ENCODE data around the gene ASTL. TPM values are rescaled to one million over a fixed set of nuclear protein-coding genes. Genes with fewer than 3 reads are reported as not detected.

Gene ASTL
- total RNA-seq, 1 donor from 2014 or later = not detected

- no peak for TF ChIP-seq CTCF (IDR thresholded peaks at IDR 0.05; ENCODE audit: partially characterized antibody, unreplicated experiment)
- H3K4me3 Mint-ChIP-seq (ENCODE audit: unreplicated experiment) = peak overlapping the region; percentile 64
- no peaks in the 10 kb centered on the region for H3K36me3 Mint-ChIP-seq (ENCODE audit: unreplicated experiment)
- DNase-seq = no peak
- H3K27me3 Mint-ChIP-seq (ENCODE audit: unreplicated experiment) = peaks cover 7% of the 10 kb centered on the region
- peak overlapping the region; percentile 75 for H3K27ac Mint-ChIP-seq (ENCODE audit: unreplicated experiment)
- H3K9me3 Mint-ChIP-seq (ENCODE audit: unreplicated experiment) = peaks cover 10% of the 10 kb centered on the region
- peaks cover 23% of the 10 kb centered on the region for H3K4me1 Mint-ChIP-seq (ENCODE audit: low read depth, unreplicated experiment)
Measured at GRCh38 chr2:96152304-96153161, 14.2 kb upstream of the ASTL start.

- Mint-ChIP-seq H3K27me3 (ENCODE audit: unreplicated experiment) (peaks cover 7% of the 10 kb centered on the region), H3K9me3 (ENCODE audit: unreplicated experiment) (peaks cover 10% of the 10 kb centered on the region), H3K27ac (ENCODE audit: unreplicated experiment) (no peak overlapping the region), H3K4me1 (ENCODE audit: low read depth, unreplicated experiment) (peaks cover 27% of the 10 kb centered on the region), H3K36me3 (ENCODE audit: unreplicated experiment) (no peaks in the 10 kb centered on the region), H3K4me3 (ENCODE audit: unreplicated experiment) (peak overlapping the region; percentile 64)
- no peak for TF ChIP-seq CTCF (IDR thresholded peaks at IDR 0.05; ENCODE audit: partially characterized antibody, unreplicated experiment)
- DNase-seq = no peak
Measured at GRCh38 chr2:96151595-96152303, 13.4 kb upstream of the ASTL start.

GRCh38 chr2:96150791-96151594 lies 12.7 kb upstream of the ASTL start:
- DNase-seq = no peak
- H3K36me3 Mint-ChIP-seq (ENCODE audit: unreplicated experiment) = no peaks in the 10 kb centered on the region
- peaks cover 27% of the 10 kb centered on the region for H3K4me1 Mint-ChIP-seq (ENCODE audit: low read depth, unreplicated experiment)
- no peak overlapping the region for H3K27ac Mint-ChIP-seq (ENCODE audit: unreplicated experiment)
- H3K4me3 Mint-ChIP-seq (ENCODE audit: unreplicated experiment) = no peak overlapping the region
- peaks cover 7% of the 10 kb centered on the region for H3K27me3 Mint-ChIP-seq (ENCODE audit: unreplicated experiment)
- TF ChIP-seq CTCF (IDR thresholded peaks at IDR 0.05; ENCODE audit: partially characterized antibody, unreplicated experiment) = no peak
- H3K9me3 Mint-ChIP-seq (ENCODE audit: unreplicated experiment) = peaks cover 10% of the 10 kb centered on the region

GRCh38 chr2:96150007-96150640 lies 11.8 kb upstream of the ASTL start:
- Mint-ChIP-seq H3K9me3 (ENCODE audit: unreplicated experiment) (peaks cover 10% of the 10 kb centered on the region), H3K4me1 (ENCODE audit: low read depth, unreplicated experiment) (peaks cover 27% of the 10 kb centered on the region), H3K27ac (ENCODE audit: unreplicated experiment) (no peak overlapping the region), H3K4me3 (ENCODE audit: unreplicated experiment) (no peak overlapping the region), H3K36me3 (ENCODE audit: unreplicated experiment) (no peaks in the 10 kb centered on the region), H3K27me3 (ENCODE audit: unreplicated experiment) (peaks cover 8% of the 10 kb centered on the region)
- TF ChIP-seq CTCF (IDR thresholded peaks at IDR 0.05; ENCODE audit: partially characterized antibody, unreplicated experiment) = no peak
- no peak for DNase-seq
